Endodermal cell (in vitro differentiated cells): Measurements from ENCODE around the gene STARD13. TPM values are rescaled to one million over a fixed set of nuclear protein-coding genes. Genes with fewer than 3 reads are reported as not detected.

Source experiments
- DNase-seq: peaks from one replicate; pipeline ENCODE4 v3.0.0-alpha.2; 2017
- H3K27ac ChIP-seq: 2 replicates; pipeline ENCODE4 v1.5.1; 2013; ENCODE audit warnings: mild to moderate bottlenecking, low read depth, low read length, moderate library complexity
- H3K27me3 ChIP-seq: 2 replicates; pipeline ENCODE4 v1.6.1; 2013; ENCODE audit warnings: mild to moderate bottlenecking, low read length, moderate library complexity; ENCODE audit not compliant: insufficient read depth, control insufficient read depth, poor library complexity, severe bottlenecking
- H3K36me3 ChIP-seq: 2 replicates; pipeline ENCODE4 v1.7.0; 2013; ENCODE audit warnings: mild to moderate bottlenecking, low read length, moderate library complexity; ENCODE audit not compliant: control insufficient read depth, insufficient read depth
- H3K4me1 ChIP-seq: one replicate; pipeline ENCODE4 v1.7.0; 2013; ENCODE audit warnings: low read length; ENCODE audit not compliant: control insufficient read depth, insufficient read depth
- H3K4me3 ChIP-seq: 2 replicates; pipeline ENCODE4 v1.5.1; 2013; ENCODE audit warnings: mild to moderate bottlenecking, low read length, moderate library complexity
- H3K9ac ChIP-seq: 2 replicates; pipeline ENCODE4 v1.6.1; 2013; ENCODE audit warnings: mild to moderate bottlenecking, low read length, moderate library complexity; ENCODE audit not compliant: poor library complexity, severe bottlenecking; ENCODE audit errors: extremely low read depth
- H3K9me3 ChIP-seq: 2 replicates; pipeline ENCODE4 v1.6.1; 2013; ENCODE audit warnings: mild to moderate bottlenecking, low read length, moderate library complexity; ENCODE audit not compliant: control insufficient read depth
- H3K27ac Mint-ChIP-seq: 2 replicates; pipeline ENCODE4 v1.8.0; 2020; ENCODE audit warnings: mixed read lengths
- H3K27me3 Mint-ChIP-seq: 2 replicates; pipeline ENCODE4 v1.8.0; 2021; ENCODE audit warnings: mild to moderate bottlenecking, mixed read lengths; ENCODE audit not compliant: insufficient read depth
- H3K36me3 Mint-ChIP-seq: 2 replicates; pipeline ENCODE4 v1.8.0; 2020; ENCODE audit warnings: low read depth, mixed read lengths
- H3K4me1 Mint-ChIP-seq: 2 replicates; pipeline ENCODE4 v1.8.0; 2020; ENCODE audit warnings: mixed read lengths
- H3K4me3 Mint-ChIP-seq: 2 replicates; pipeline ENCODE4 v1.8.0; 2020; ENCODE audit warnings: mild to moderate bottlenecking, moderate library complexity, mixed read lengths
- H3K9me3 Mint-ChIP-seq: 2 replicates; pipeline ENCODE4 v1.8.0; 2020; ENCODE audit warnings: mild to moderate bottlenecking, mixed read lengths
- WGBS, 2 experiments: methylation state at CpG; one replicate each; pipeline versions ENCODE4 v1.1.5 to v1.1.7; 2013; ENCODE audit warnings: missing lambda C conversion rate in 2 of 2, mixed read lengths in 1 of 2; ENCODE audit not compliant: insufficient coverage in 1 of 2, insufficient read length in 1 of 2; 5-methylcytosine and 5-hydroxymethylcytosine counted together
- total RNA-seq, 2 donors: library from RNA; stranded (reverse); fragmentation: NEBNext Ultra II Directional in 1 of 2; extraction: Animal tissue kit (Norgen Biotek cat#: 25700) in 1 of 2; gene quantifications; 2 replicates in 1 of 2; 3 replicates in 1 of 2; pipeline ENCODE4 v1.2.1, GENCODE V29; 2021
- TF ChIP-seq, protein P1 (sequence below): fragments of 200-600 bp; sonication (generic); conservative IDR thresholded peaks from 2 replicates; pipeline ENCODE4 v1.5.0; 2021; ENCODE audit warnings: antibody characterized with exemption, mild to moderate bottlenecking

STARD13 gene
- total RNA-seq, 2 donors from 2014 or later: 2.5 to 3.7 TPM

GRCh38 chr13:33227927-33228647 lies 57.5 kb downstream of the STARD13 start:
- DNase-seq: no peak
- Mint-ChIP-seq H3K36me3 (peaks cover 4% of the 10 kb centered on the region), H3K27ac (no peak overlapping the region), H3K4me1 (peaks cover 13% of the 10 kb centered on the region), H3K27me3 (no peaks in the 10 kb centered on the region), H3K4me3 (no peak overlapping the region), H3K9me3 (peaks cover 16% of the 10 kb centered on the region)
- no peak overlapping the region for H3K9ac ChIP-seq
- peaks cover 3% of the 10 kb centered on the region for H3K4me1 ChIP-seq
- TF ChIP-seq, protein P1, sequence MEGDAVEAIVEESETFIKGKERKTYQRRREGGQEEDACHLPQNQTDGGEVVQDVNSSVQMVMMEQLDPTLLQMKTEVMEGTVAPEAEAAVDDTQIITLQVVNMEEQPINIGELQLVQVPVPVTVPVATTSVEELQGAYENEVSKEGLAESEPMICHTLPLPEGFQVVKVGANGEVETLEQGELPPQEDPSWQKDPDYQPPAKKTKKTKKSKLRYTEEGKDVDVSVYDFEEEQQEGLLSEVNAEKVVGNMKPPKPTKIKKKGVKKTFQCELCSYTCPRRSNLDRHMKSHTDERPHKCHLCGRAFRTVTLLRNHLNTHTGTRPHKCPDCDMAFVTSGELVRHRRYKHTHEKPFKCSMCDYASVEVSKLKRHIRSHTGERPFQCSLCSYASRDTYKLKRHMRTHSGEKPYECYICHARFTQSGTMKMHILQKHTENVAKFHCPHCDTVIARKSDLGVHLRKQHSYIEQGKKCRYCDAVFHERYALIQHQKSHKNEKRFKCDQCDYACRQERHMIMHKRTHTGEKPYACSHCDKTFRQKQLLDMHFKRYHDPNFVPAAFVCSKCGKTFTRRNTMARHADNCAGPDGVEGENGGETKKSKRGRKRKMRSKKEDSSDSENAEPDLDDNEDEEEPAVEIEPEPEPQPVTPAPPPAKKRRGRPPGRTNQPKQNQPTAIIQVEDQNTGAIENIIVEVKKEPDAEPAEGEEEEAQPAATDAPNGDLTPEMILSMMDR: no peak
- H3K4me3 ChIP-seq: no peak overlapping the region
- H3K27me3 ChIP-seq: no peaks in the 10 kb centered on the region
- no peak overlapping the region for H3K27ac ChIP-seq
- no peaks in the 10 kb centered on the region for H3K36me3 ChIP-seq
- peaks cover 9% of the 10 kb centered on the region for H3K9me3 ChIP-seq
- 96 to 98% methylated on average over 6 of the region's 7 CpGs for WGBS, 2 experiments

DNA sequence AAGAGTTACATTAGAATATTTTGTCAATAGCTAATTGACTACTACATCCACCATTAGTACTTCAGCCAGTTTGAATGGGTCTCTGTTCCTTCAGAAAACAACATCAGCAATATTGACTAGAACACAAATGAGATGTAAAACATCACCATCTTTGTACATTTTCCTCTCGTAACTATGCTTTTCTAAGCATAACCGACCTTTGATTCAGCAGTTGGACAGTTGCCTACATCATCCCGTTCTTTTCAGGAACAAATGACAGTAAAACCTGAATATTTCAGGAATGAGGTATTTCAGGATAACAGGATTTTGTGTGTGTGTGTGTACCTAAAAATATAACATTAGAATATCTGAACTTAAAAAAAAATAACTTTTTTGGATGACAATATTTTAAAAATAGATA lies 60.9 kb downstream of the STARD13 start:
- Histone ChIP-seq H3K36me3 (no peaks in the 10 kb centered on the region), H3K4me3 (no peak overlapping the region), H3K27ac (no peak overlapping the region), H3K4me1 (peaks cover 3% of the 10 kb centered on the region), H3K27me3 (no peaks in the 10 kb centered on the region), H3K9ac (no peak overlapping the region), H3K9me3 (peaks cover 9% of the 10 kb centered on the region)
- DNase-seq: no peak
- 87 to 98% methylated on average over 2 to 3 of the region's 3 CpGs for whole genome bisulfite sequencing, 2 experiments
- Mint-ChIP-seq H3K27ac (no peak overlapping the region), H3K36me3 (no peaks in the 10 kb centered on the region), H3K9me3 (peaks cover 10% of the 10 kb centered on the region), H3K4me3 (no peak overlapping the region), H3K27me3 (no peaks in the 10 kb centered on the region), H3K4me1 (peaks cover 11% of the 10 kb centered on the region)
- TF ChIP-seq, protein P1: no peak

DNA sequence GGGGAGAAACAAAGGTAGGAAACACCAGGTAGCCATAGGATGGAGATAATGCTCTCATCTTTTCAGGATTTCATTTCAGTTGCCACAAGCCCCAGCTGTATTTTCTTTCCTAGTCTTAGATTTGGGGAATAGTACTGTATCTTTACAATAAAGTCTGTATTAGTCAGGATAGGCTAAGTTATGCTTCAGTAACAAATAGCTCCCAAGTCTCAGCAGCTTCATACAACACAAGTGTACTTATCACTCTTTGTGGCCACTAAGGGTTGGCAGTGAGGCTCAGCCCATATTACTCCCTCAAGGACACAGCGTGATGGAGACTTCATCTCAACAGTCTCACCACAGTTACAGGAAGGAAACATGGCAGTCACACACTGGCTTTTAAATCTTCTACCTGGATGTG lies 61.4 kb downstream of the STARD13 start:
- no peak overlapping the region for H3K4me3 Mint-ChIP-seq
- no peaks in the 10 kb centered on the region for H3K27me3 Mint-ChIP-seq
- TF ChIP-seq, protein P1: no peak
- DNase-seq: no peak
- H3K36me3 Mint-ChIP-seq: no peaks in the 10 kb centered on the region
- peaks cover 9% of the 10 kb centered on the region for H3K9me3 ChIP-seq
- no peak overlapping the region for H3K27ac Mint-ChIP-seq
- H3K4me1 ChIP-seq: peaks cover under 1% of the 10 kb centered on the region
- 91 to 94% methylated on average over 1 of the region's 1 CpG for whole genome bisulfite sequencing, 2 experiments
- H3K9me3 Mint-ChIP-seq: peaks cover 10% of the 10 kb centered on the region
- H3K4me3 ChIP-seq: no peak overlapping the region
- no peak overlapping the region for H3K27ac ChIP-seq
- H3K4me1 Mint-ChIP-seq: peaks cover 6% of the 10 kb centered on the region
- H3K27me3 ChIP-seq: no peaks in the 10 kb centered on the region
- no peak overlapping the region for H3K9ac ChIP-seq
- H3K36me3 ChIP-seq: no peaks in the 10 kb centered on the region
